Transverse colon (tissue), 4 donors: ENCODE measurements around the gene CBS. TPM values are rescaled to one million over a fixed set of nuclear protein-coding genes. Genes with fewer than 3 reads are reported as not detected.
"Not testable (repeated sequence)": the region's sequence is repeated elsewhere in the genome, so short reads cannot be mapped to it uniquely, and the experiment has no call there.

Experiments
- DNase-seq: peaks from one replicate; pipeline ENCODE4 v3.0.0-alpha.2; 2019
- H3K27ac ChIP-seq, 4 donors: fragments of 200-600 bp; sonication (generic); 2 replicates each; pipeline ENCODE4 v1.5.1; 2016 to 2018; ENCODE audit warnings: inconsistent platforms in 4 of 4
- H3K27me3 ChIP-seq: fragments of 200-600 bp; sonication (generic); 2 replicates; pipeline ENCODE4 v1.5.1; 2017; ENCODE audit warnings: inconsistent platforms
- H3K36me3 ChIP-seq, 4 donors: fragments of 200-600 bp; sonication (generic); 2 replicates each; pipeline ENCODE4 v1.5.1; 2017 to 2019; ENCODE audit warnings: inconsistent platforms in 4 of 4
- H3K4me1 ChIP-seq, 4 donors: fragments of 200-600 bp; sonication (generic); 2 replicates each; pipeline ENCODE4 v1.5.1; 2017 to 2020; ENCODE audit warnings: inconsistent platforms in 4 of 4
- H3K4me3 ChIP-seq, 4 donors: fragments of 200-600 bp; sonication (generic); 1 replicate in 1 of 4; 2 replicates in 3 of 4; pipeline versions ENCODE4 v1.5.1 to v1.6.1; 2017 to 2019; ENCODE audit warnings: inconsistent platforms in 4 of 4
- H3K9me3 ChIP-seq, 2 donors: fragments of 200-600 bp; sonication (generic); 2 replicates each; pipeline ENCODE4 v1.5.1; 2017 to 2019; ENCODE audit warnings: inconsistent platforms in 2 of 2
- WGBS, 2 donors: methylation state at CpG; one replicate each; pipeline ENCODE4 v1.1.5; 2018; ENCODE audit warnings: low coverage in 1 of 2; 5-methylcytosine and 5-hydroxymethylcytosine counted together
- in situ Hi-C, 4 donors: fragments of 200-750 bp; cut with MboI; loops; one replicate each; pipeline versions ENCODE4 v1.15.0 to v1.15.1; 2017; ENCODE audit warnings: low sequenced_read_pairs in 3 of 4, low pct_ligation_motif_present in 1 of 4, low pct_unique_long_range_greater_than_20kb in 1 of 4
- intact Hi-C: fragments of 100-400 bp; cut with DNase I; formaldehyde crosslinking; loops from one replicate; pipeline ENCODE4 v1.15.1; 2023; ENCODE audit warnings: low total_unique reads
- total RNA-seq, 4 donors: library from RNA; depleted of rRNA; stranded (reverse); fragments of >200 nt; gene quantifications; one replicate each; pipeline ENCODE4 v1.1.0, GENCODE V29; 2016

CBS gene
- total RNA-seq, 4 donors from 2014 or later = 0.40 to 24.3 (median 9.4) TPM

DNA sequence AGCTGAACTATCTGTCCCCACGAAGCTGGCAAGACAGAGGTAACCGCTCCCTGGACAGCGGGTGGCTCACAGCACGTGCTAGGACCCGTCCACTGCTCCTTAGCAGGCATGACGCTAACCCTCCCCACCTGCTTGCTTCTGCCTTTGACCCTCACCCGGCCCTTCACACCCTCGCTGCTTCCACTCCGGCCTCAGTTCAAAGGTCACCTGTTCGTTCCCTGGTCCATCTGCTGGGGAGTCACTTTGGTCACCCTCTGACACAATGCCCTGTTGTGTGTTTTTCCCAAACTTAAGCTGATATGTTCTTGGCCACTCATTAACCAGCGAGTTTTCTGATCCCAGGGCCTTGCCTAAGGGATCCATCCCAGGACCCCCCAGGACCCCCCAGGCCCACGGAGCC lies 7.6 kb downstream of the CBS start:
- H3K36me3 ChIP-seq, H3K27me3 ChIP-seq, DNase-seq, H3K4me1 ChIP-seq, H3K4me3 ChIP-seq, H3K27ac ChIP-seq, H3K9me3 ChIP-seq, in situ Hi-C loops, intact Hi-C loops: not testable (repeated sequence)
- WGBS, 2 donors = 56% methylated on average over 4 of the region's 12 CpGs; no CpG with 5 or more reads in 1 of the 2 donors

DNA sequence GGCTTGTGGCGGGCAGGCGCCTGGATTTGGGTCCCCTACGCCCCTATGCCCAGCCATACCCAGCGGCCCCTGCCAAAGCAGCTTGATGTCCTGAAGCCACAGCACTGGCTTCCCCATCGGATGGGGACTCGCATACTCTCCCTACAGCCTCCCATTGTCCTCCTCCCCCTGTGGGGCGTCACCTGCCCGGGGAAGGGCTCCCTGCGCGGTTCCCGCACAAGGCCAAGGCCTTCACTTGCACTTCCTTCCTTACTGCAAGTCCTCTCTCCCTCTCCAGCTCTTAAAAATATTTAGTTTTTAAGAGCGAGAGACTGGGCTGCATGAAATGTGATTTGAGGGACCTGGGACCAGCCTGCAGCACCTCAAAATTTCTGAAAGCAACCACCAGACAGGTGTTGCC lies 8.9 kb downstream of the CBS start:
- H3K36me3 ChIP-seq, DNase-seq, in situ Hi-C loops, H3K4me3 ChIP-seq, H3K27me3 ChIP-seq, H3K9me3 ChIP-seq, intact Hi-C loops, H3K27ac ChIP-seq, H3K4me1 ChIP-seq: not testable (repeated sequence)
- no CpG with 5 or more reads among the region's 12 CpGs for WGBS, 2 donors

DNA sequence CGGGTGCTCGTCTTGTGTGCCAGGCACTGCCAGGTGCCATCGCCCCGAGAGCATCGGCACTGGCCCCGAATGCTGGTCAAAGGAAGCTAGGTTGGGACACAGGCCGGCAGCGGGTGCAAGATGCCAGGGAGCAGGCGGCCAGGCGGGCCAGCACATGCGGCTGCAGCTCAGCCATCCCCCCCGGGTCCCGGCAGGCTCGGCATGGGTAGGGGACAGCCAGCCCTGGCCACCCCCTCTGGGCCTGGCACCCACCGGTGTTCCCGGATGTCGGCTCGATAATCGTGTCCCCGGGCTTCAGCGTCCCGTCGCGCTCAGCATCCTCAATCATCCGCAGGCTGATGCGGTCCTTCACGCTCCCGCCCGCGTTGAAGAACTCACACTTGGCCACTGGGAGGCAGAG lies 9.6 kb downstream of the CBS start:
- H3K27ac ChIP-seq, H3K4me1 ChIP-seq, DNase-seq, intact Hi-C loops, in situ Hi-C loops, H3K4me3 ChIP-seq, H3K27me3 ChIP-seq, H3K9me3 ChIP-seq, H3K36me3 ChIP-seq: not testable (repeated sequence)
- no CpG with 5 or more reads among the region's 30 CpGs for WGBS, 2 donors

DNA sequence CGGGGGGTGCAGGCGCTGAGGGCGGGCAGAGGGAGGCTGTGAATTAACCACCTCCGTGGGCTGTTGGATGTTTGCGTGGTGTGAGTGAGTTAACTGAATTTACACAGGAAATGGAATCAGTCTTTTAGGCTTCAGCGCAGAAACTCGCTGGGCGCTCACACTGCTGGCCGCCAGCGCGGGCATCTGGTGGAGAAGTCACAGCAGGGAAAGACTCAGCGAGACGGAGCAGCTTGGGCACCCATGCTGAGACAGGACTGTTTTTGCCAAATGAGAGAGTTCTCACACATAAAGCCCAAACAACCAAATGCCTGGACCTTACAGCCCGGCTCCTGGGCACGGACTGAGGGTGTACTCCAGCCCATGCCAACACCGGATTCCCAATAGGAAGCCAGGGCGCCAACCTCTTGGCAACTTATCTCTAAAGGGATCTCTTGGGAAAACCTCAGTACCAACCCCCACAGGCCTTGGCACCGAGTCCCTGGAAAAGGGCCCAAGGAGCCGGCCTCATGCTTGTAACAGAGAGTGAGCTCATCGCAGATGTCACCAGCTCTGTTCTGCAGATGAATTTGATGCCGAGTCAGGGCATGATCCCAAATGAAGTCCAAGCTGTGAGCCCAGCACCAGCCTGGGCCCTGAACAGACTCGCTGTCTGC lies 11.2 kb downstream of the CBS start:
- H3K27ac ChIP-seq, H3K27me3 ChIP-seq, H3K9me3 ChIP-seq, H3K36me3 ChIP-seq, H3K4me1 ChIP-seq, intact Hi-C loops, DNase-seq, H3K4me3 ChIP-seq, in situ Hi-C loops: not testable (repeated sequence)
- no CpG with 5 or more reads among the region's 22 CpGs for WGBS, 2 donors

DNA sequence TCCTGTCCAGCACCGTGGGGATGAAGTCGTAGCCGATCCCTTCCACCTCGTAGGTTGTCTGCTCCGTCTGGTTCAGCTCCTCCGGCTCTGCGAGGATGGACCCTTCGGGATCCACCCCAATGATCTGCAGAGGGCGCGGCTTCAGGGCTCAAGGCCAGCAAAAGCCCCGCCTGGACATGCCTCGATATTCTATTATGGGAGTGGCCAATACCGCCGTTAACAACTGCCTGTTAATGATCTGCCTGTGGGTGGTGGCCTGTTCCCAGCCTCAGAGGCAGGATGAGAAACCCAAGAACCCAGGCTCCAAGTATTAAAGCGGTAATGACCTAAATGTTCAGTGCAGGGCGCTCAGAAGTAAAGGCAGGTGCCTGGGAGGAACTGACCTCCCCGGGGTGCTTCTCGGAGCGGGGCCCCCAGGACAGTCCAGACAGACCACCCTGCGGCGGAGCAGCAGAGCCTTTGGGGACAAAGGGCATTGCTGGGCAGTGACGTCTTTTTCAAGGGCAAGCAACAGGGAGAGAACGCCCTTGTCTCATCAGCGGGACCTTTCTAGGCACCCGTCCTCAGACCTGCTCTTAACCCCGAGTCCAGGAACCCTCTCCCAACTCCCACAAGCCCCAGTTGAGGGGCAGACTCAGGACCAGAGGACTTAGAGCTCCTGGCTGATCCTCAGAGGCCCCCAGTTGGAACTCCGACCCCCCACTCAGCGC lies 12.5 kb downstream of the CBS start:
- intact Hi-C loops, H3K27me3 ChIP-seq, H3K4me3 ChIP-seq, DNase-seq, H3K36me3 ChIP-seq, H3K4me1 ChIP-seq, H3K27ac ChIP-seq, H3K9me3 ChIP-seq, in situ Hi-C loops: not testable (repeated sequence)
- WGBS, 2 donors = no CpG with 5 or more reads among the region's 28 CpGs

- H3K4me1 ChIP-seq, H3K36me3 ChIP-seq, intact Hi-C loops, in situ Hi-C loops, DNase-seq, H3K4me3 ChIP-seq, H3K9me3 ChIP-seq, H3K27me3 ChIP-seq, H3K27ac ChIP-seq: not testable (repeated sequence)
- no CpG with 5 or more reads among the region's 13 CpGs for WGBS, 2 donors
Observed at GRCh38 chr21:43053112-43053511, 22.5 kb downstream of the CBS start.

DNA sequence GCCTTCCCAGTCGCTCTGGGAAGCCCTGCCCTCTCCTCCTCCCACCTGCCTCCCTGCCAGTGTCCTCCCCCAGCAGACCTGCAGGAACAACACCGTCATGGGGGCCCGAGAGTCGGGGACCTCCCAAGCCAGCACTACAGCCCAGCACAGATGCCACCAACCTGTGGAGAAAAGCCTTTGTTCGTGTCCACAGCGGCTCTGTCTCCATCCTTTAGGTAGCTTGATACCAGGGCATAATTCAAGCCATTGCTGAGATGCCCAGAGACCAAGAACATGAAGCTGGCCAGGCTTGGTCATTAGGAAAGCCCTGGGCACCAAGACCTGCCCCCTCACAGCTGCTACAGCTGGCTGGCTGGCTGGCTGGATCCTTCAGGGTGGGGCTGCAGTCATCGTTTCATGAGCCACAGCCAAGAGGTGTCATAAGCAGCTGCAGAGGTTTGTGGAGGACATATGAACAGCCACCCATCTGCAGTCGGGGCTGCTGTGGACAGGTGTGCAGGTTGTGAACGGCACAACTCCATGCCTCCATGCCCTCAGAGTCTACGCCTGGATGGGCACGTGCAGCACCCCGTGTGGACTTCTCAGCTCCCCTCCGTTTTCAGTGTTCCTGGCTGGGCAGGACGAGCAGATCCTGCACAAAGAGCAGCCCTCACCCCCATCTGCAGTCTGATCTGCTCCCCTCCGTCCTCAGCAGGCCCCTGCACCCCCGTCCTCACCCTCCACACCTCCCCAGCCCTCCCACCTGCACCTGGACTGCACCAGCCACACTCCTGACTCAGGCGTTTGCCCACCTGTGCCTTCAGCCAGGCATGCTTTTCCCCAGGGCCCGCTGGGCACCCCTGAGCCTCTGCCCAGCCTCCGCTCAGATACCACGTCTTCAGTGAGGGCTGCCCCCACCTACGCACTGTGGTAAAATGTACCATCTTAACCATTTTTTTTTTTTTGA lies 29.5 kb downstream of the CBS start:
- H3K4me1 ChIP-seq, H3K9me3 ChIP-seq, H3K27ac ChIP-seq, in situ Hi-C loops, H3K36me3 ChIP-seq, DNase-seq, H3K4me3 ChIP-seq, intact Hi-C loops, H3K27me3 ChIP-seq: not testable (repeated sequence)
- WGBS, 2 donors = no CpG with 5 or more reads among the region's 21 CpGs

- H3K27ac ChIP-seq = not testable (repeated sequence)
- 44% methylated on average over 5 of the region's 17 CpGs; no CpG with 5 or more reads in 1 of the 2 donors for WGBS, 2 donors
Observed at GRCh38 chr21:43045165-43045875, 30.3 kb downstream of the CBS start.

DNA sequence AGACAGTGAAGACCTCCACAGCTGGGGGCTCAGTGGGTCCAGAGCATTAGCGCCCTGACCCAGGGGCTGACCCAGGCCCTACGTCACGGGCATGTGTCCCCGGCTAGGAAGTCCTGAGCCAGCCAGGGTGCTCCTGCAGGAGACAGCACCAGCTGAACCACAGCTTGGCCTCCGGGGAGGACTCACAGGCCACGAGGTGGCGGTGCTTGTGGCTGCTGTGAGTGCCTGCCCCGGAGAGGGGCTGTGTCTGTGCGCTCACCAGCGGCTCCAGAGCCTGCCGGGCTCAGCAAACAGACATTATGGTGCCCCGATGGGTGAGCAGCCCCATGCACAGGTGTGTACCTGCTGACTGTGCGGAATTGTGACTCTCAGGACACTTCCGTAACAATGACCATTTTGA lies 31.1 kb downstream of the CBS start:
- H3K9me3 ChIP-seq, H3K4me3 ChIP-seq, intact Hi-C loops, DNase-seq, H3K27me3 ChIP-seq, in situ Hi-C loops, H3K27ac ChIP-seq, H3K36me3 ChIP-seq, H3K4me1 ChIP-seq: not testable (repeated sequence)
- no CpG with 5 or more reads among the region's 14 CpGs for WGBS, 2 donors

More at GRCh38 chr21:43045165-43045875, 30.3 kb downstream of the CBS start:
- H3K4me3 ChIP-seq, in situ Hi-C loops, H3K4me1 ChIP-seq, DNase-seq, H3K27me3 ChIP-seq, H3K9me3 ChIP-seq, intact Hi-C loops, H3K36me3 ChIP-seq: not testable (repeated sequence)

DNA sequence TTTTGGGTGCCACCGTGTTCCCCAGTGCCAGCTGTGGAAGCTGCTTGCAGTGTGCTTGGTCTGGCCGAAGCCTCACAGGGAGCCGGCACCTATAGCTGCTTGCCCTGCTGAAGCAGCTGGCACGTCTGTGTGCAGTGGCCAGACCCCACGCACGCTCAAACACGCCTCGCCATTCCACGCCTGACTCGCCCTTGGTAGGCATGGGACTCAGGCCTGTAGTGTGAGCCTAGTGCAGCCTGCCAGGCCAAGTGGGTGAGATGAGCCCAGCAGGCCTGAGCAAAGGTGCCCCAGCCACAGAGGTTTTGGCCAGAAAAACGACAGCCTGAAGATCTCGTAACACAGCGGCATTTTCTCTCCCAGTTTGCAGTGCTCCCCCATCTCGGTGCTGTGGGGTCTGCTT lies 32.3 kb downstream of the CBS start:
- H3K27me3 ChIP-seq, H3K27ac ChIP-seq, H3K4me1 ChIP-seq, H3K9me3 ChIP-seq, DNase-seq, in situ Hi-C loops, H3K36me3 ChIP-seq, intact Hi-C loops, H3K4me3 ChIP-seq: not testable (repeated sequence)
- 94% methylated on average over 7 of the region's 14 CpGs; no CpG with 5 or more reads in 1 of the 2 donors for WGBS, 2 donors
